ENCODE data around the gene PRR22. TPM values are rescaled to one million over a fixed set of nuclear protein-coding genes. Genes with fewer than 3 reads are reported as not detected.

The PRR22 gene
- total and polyA plus RNA-seq, 4 donors = 0.20 to 4.1 (median 3.3) TPM

DNA sequence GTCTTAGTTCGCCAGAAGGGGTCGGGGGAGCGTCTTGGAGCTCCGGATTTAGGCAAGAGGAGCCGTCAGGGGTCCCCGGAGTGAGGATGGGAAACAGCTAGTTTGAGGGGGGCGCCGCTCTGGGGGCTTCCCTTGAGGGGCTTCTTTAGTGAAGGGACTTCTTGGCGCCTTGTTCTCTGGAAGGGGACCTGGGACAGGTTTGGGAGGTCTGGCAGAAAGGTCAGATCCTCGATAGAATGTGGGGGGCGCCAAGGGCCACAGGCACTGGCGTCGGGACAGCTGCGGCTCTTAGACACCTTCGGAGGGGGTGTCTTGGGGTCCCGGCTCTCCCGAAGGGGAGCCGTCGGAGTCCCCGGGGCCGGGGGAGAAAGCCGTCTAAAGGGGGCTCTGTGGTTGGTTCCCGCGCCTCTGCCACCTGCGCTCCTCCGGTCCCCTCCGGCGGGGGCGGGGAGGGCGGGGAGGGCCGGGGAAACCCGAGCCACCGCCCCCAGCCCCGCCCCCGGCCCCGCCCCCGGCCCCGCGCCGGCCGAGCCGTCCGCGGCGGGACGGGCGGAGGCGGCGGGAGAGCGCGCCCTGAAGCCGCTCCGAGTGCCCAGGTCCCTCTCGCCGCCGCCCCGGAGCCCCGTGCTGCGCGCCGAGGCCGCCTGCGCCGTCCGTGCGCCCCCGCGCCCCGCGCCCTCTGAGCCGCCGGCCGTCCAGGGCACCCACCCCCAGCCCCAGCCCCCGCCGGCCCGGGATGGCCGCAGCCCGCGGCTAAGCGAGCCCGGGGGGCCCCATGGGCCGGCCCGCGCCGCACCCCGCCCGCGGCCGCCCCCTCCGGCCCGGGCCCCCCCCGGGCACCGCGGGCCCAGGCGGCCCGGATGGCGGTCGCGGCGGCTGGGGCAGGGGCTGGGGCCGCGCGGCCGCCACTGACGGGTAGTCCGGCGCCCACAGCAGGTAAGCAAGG lies 20.2 kb upstream of the PRR22 start, which contains the start of gene NRTN:
Gene NRTN, plus strand, starts transcription at position 552 of the 946 bp plus-strand sequence. CDS start 19,099 bp downstream, outside the sequence.
- Histone ChIP-seq H3K4me3 (ENCODE audit: low read depth, low read length) (no peak within 1 kb of the TSS), H3K27me3 (ENCODE audit: control insufficient read depth, insufficient read depth, low read length) (peaks cover 37% of the 10 kb centered on the region), H3K4me1 (ENCODE audit: control insufficient read depth, insufficient read depth, low read length) (peaks cover 33% of the 10 kb centered on the region)

DNA sequence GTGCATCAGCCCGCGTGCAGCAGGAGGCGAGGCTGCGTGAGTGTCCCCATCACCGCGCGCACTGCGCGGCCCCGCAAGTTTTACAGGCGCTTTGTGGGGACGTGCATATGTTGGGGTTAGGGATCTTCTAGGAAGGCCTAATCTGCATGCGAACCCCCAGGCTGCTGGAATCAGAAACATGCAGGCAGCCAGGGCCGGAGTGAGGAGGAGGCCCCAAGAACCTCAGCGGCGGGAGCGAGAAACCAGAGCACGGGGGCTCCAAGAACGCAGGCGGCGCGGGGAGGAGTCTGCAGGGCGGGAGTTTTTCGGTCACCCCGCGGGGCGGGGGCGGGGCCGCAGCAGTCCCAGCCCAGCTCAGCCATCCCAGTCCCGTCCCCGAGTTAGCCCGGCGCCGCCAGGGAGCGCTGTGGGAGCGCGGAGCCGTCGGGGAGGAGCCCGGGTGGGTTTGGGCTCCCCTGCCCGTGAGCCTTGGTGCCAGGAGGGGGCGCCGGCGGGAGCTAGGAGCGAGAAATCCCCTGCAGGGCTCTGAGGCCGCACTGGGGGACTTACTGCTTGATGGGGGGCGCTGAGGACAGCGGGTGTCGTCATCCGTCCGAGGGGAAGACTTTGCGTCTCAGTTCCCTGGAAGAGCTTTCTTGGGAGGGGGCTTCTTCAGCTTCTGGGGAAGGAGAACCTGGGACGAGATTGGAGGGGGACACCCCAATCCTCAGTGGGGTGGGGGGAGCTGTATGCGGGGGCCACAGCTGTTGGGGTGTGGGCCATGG lies 19.4 kb upstream of the PRR22 start:
- under 1% methylated on average over 52 of the region's 54 CpGs for WGBS (ENCODE audit: insufficient coverage)
- Histone ChIP-seq H3K4me3 (ENCODE audit: low read depth, low read length) (peak overlapping the region; percentile 21), H3K9me3 (ENCODE audit: control insufficient read depth, insufficient read depth, low read length) (no peaks in the 10 kb centered on the region), H3K4me1 (ENCODE audit: control insufficient read depth, insufficient read depth, low read length) (peaks cover 41% of the 10 kb centered on the region), H3K36me3 (ENCODE audit: control insufficient read depth, insufficient read depth, low read length) (no peaks in the 10 kb centered on the region), H3K27me3 (ENCODE audit: control insufficient read depth, insufficient read depth, low read length) (peaks cover 37% of the 10 kb centered on the region), H3K27ac (ENCODE audit: low read depth, low read length) (no peak overlapping the region)
- peak in 3 of 6 donors; percentile 56 to 87 (median 71) for DNase-seq (ENCODE audit: low read depth in 4 of 6, low spot score in 6 of 6)

More for the DNA sequence above, 20.2 kb upstream of the PRR22 start, which contains the start of gene NRTN:
- Histone ChIP-seq H3K36me3 (ENCODE audit: control insufficient read depth, insufficient read depth, low read length) (no peaks in the 10 kb centered on the region), H3K9me3 (ENCODE audit: control insufficient read depth, insufficient read depth, low read length) (no peaks in the 10 kb centered on the region), H3K27ac (ENCODE audit: low read depth, low read length) (no peak within 1 kb of the TSS)
- WGBS (ENCODE audit: insufficient coverage) = under 1% methylated on average over 105 of the region's 107 CpGs
- no peak for DNase-seq (ENCODE audit: low read depth in 4 of 6, low spot score in 6 of 6)

- peak overlapping the region; percentile 21 for H3K4me3 ChIP-seq (ENCODE audit: low read depth, low read length)
- peaks cover 41% of the 10 kb centered on the region for H3K4me1 ChIP-seq (ENCODE audit: control insufficient read depth, insufficient read depth, low read length)
- H3K27ac ChIP-seq (ENCODE audit: low read depth, low read length) = no peak overlapping the region
- H3K36me3 ChIP-seq (ENCODE audit: control insufficient read depth, insufficient read depth, low read length) = no peaks in the 10 kb centered on the region
- H3K27me3 ChIP-seq (ENCODE audit: control insufficient read depth, insufficient read depth, low read length) = peaks cover 37% of the 10 kb centered on the region
- no peaks in the 10 kb centered on the region for H3K9me3 ChIP-seq (ENCODE audit: control insufficient read depth, insufficient read depth, low read length)
- 4% methylated on average over 7 of the region's 8 CpGs for WGBS (ENCODE audit: insufficient coverage)
- no peak for DNase-seq (ENCODE audit: low read depth in 4 of 6, low spot score in 6 of 6)
These were observed 18.9 kb upstream of the PRR22 start for GRCh38 chr19:5803441-5803751.

GRCh38 chr19:5801796-5802619 lies 17.5 kb upstream of the PRR22 start:
- DNase-seq (ENCODE audit: low read depth in 4 of 6, low spot score in 6 of 6) = peak in 3 of 6 donors; percentile 47 to 84 (median 79)
- no peak overlapping the region for H3K27ac ChIP-seq (ENCODE audit: low read depth, low read length)
- no peak overlapping the region for H3K4me3 ChIP-seq (ENCODE audit: low read depth, low read length)
- peaks cover 41% of the 10 kb centered on the region for H3K4me1 ChIP-seq (ENCODE audit: control insufficient read depth, insufficient read depth, low read length)
- no peaks in the 10 kb centered on the region for H3K9me3 ChIP-seq (ENCODE audit: control insufficient read depth, insufficient read depth, low read length)
- H3K36me3 ChIP-seq (ENCODE audit: control insufficient read depth, insufficient read depth, low read length) = no peaks in the 10 kb centered on the region
- 16% methylated on average over 25 of the region's 33 CpGs for WGBS (ENCODE audit: insufficient coverage)
- peaks cover 37% of the 10 kb centered on the region for H3K27me3 ChIP-seq (ENCODE audit: control insufficient read depth, insufficient read depth, low read length)

GRCh38 chr19:5800361-5801270 lies 16.1 kb upstream of the PRR22 start:
- no peak overlapping the region for H3K27ac ChIP-seq (ENCODE audit: low read depth, low read length)
- H3K4me1 ChIP-seq (ENCODE audit: control insufficient read depth, insufficient read depth, low read length) = peaks cover 36% of the 10 kb centered on the region
- H3K4me3 ChIP-seq (ENCODE audit: low read depth, low read length) = no peak overlapping the region
- H3K9me3 ChIP-seq (ENCODE audit: control insufficient read depth, insufficient read depth, low read length) = no peaks in the 10 kb centered on the region
- H3K36me3 ChIP-seq (ENCODE audit: control insufficient read depth, insufficient read depth, low read length) = no peaks in the 10 kb centered on the region
- peaks cover 27% of the 10 kb centered on the region for H3K27me3 ChIP-seq (ENCODE audit: control insufficient read depth, insufficient read depth, low read length)
- DNase-seq (ENCODE audit: low read depth in 4 of 6, low spot score in 6 of 6) = no peak
- WGBS (ENCODE audit: insufficient coverage) = 86% methylated on average over 12 of the region's 17 CpGs

DNA sequence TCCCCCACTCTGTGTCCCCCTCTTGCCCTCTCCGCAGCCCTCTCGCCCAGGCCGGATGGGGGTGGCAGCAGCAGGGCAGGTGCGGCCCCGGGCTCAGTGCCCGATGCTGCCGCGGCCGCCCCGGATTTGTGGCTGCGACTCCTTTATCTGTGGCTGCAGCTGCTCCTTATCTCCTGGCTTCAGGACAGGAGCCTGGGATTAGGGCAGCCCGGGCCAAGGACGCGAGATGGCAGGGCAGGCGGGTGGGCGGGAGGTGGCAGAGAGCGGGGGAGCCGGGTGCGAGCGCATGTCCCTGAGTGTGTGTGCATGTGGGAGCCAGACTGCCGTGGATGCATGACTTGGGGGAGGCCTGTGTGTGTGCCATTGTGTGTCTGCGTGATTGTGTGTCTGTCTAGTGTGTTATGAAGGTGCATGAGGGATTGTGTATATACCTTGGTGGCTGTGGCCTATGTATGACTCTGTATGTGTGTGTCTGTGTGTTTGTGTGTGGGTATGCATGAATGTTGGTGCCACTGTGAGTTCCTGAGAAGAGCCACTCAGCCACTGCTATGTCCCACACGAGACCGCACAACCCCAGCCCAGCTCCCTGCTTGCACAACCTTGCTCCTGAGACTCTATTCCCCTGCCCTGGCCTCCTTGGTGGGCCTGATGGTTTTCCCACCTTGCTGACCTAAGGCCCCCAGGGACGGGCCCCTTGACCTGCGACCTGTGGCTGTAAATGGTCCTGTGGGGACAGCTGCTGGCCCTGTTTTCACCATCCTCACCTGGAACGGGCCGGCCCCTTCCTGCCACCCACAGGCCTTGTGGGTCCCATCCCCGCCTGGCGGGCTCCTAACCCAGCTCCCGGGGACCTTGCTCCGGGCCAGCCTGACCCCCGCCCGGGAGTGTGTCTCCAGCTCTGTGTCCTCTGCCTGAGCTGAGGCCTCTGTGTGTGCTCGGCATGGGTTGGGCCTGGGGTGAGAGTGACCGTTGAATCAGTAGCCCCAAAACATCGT lies 15.0 kb upstream of the PRR22 start:
- no peak overlapping the region for H3K27ac ChIP-seq (ENCODE audit: low read depth, low read length)
- peaks cover 21% of the 10 kb centered on the region for H3K27me3 ChIP-seq (ENCODE audit: control insufficient read depth, insufficient read depth, low read length)
- H3K36me3 ChIP-seq (ENCODE audit: control insufficient read depth, insufficient read depth, low read length) = no peaks in the 10 kb centered on the region
- H3K4me1 ChIP-seq (ENCODE audit: control insufficient read depth, insufficient read depth, low read length) = peaks cover 31% of the 10 kb centered on the region
- WGBS (ENCODE audit: insufficient coverage) = 58% methylated on average over 33 of the region's 37 CpGs
- DNase-seq (ENCODE audit: low read depth in 4 of 6, low spot score in 6 of 6) = peak in 1 of 6 donors; percentile 38
- no peak overlapping the region for H3K4me3 ChIP-seq (ENCODE audit: low read depth, low read length)
- no peaks in the 10 kb centered on the region for H3K9me3 ChIP-seq (ENCODE audit: control insufficient read depth, insufficient read depth, low read length)

GRCh38 chr19:5798244-5798643 lies 13.7 kb upstream of the PRR22 start:
- no peaks in the 10 kb centered on the region for H3K36me3 ChIP-seq (ENCODE audit: control insufficient read depth, insufficient read depth, low read length)
- peaks cover 23% of the 10 kb centered on the region for H3K4me1 ChIP-seq (ENCODE audit: control insufficient read depth, insufficient read depth, low read length)
- no peak overlapping the region for H3K27ac ChIP-seq (ENCODE audit: low read depth, low read length)
- peaks cover 8% of the 10 kb centered on the region for H3K27me3 ChIP-seq (ENCODE audit: control insufficient read depth, insufficient read depth, low read length)
- DNase-seq (ENCODE audit: low read depth in 4 of 6, low spot score in 6 of 6) = no peak
- H3K4me3 ChIP-seq (ENCODE audit: low read depth, low read length) = no peak overlapping the region
- WGBS (ENCODE audit: insufficient coverage) = 100% methylated on average over 1 of the region's 8 CpGs
- H3K9me3 ChIP-seq (ENCODE audit: control insufficient read depth, insufficient read depth, low read length) = no peaks in the 10 kb centered on the region

DNA sequence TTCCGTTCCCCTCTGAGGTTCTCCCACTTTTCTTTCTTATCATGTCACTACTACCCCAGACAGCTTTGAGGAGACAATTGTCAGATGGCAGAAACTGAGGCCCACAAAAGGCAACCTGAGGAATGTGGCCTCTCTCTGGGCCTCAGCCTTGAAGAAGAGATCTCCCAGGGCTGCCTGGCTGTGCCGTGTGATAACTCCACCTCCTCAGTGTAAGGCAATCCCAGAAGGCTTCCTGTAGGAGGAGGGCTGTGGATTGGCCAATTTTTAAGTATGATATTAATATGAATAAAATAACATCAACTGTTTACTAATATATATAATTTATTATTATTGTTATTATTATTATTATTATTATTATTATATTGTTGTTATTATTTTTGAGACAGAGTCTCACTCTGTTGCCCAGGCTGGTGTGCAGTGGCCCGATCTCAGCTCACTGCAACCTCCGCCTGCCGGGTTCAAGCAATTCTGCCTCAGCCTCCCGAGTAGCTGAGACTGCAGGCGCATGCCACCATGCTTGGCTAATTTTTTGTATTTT lies 10.9 kb upstream of the PRR22 start:
- DNase-seq (ENCODE audit: low read depth in 4 of 6, low spot score in 6 of 6) = no peak
- Histone ChIP-seq H3K9me3 (ENCODE audit: control insufficient read depth, insufficient read depth, low read length) (no peaks in the 10 kb centered on the region), H3K27me3 (ENCODE audit: control insufficient read depth, insufficient read depth, low read length) (no peaks in the 10 kb centered on the region), H3K27ac (ENCODE audit: low read depth, low read length) (no peak overlapping the region), H3K4me3 (ENCODE audit: low read depth, low read length) (no peak overlapping the region), H3K4me1 (ENCODE audit: control insufficient read depth, insufficient read depth, low read length) (peaks cover 21% of the 10 kb centered on the region), H3K36me3 (ENCODE audit: control insufficient read depth, insufficient read depth, low read length) (no peaks in the 10 kb centered on the region)
- 100% methylated on average over 1 of the region's 7 CpGs for WGBS (ENCODE audit: insufficient coverage)

Data from spinal cord (tissue), 10 donors.